Measurements from ENCODE around the gene STPG1. TPM values are rescaled to one million over a fixed set of nuclear protein-coding genes. Genes with fewer than 3 reads are reported as not detected.

The STPG1 gene
- polyA plus RNA-seq, 1 donor (not counting 4 experiments of a cell fraction or from before 2014, with no cell fraction given) = 16.6 TPM

GRCh38 chr1:24321697-24322469 lies 91.7 kb downstream of the STPG1 start:
- FAIRE-seq (peak; percentile 91), DNase-seq (ENCODE audit: low read depth, low spot score) (peak; percentile 50)
- Histone ChIP-seq H3K27me3 (ENCODE audit: control insufficient read depth, extremely low read depth, insufficient read depth, low read length) (peaks cover 7% of the 10 kb centered on the region), H3K9me1 (ENCODE audit: control insufficient read depth, extremely low read depth, insufficient read depth, low read length) (peaks cover 3% of the 10 kb centered on the region), H3K9ac (ENCODE audit: control insufficient read depth, extremely low read depth, insufficient read depth, low read length) (peak overlapping the region; percentile 96), H3K4me1 (ENCODE audit: control insufficient read depth, extremely low read depth, insufficient read depth, low read length) (peaks cover 60% of the 10 kb centered on the region), H3K9me3 (ENCODE audit: control insufficient read depth, low read depth, low read length) (no peaks in the 10 kb centered on the region), H3K36me3 (ENCODE audit: control insufficient read depth in 2 of 2, extremely low read depth in 1 of 2, insufficient read depth in 2 of 2, low read length in 2 of 2) (no peaks in the 10 kb centered on the region), H3K27ac (ENCODE audit: control insufficient read depth, insufficient read depth, low read length) (peak overlapping the region; percentile 96), H2AFZ (ENCODE audit: control insufficient read depth, low read length) (no peak overlapping the region), H3K4me3 (ENCODE audit: control insufficient read depth in 2 of 3, extremely low read depth in 1 of 3, insufficient read depth in 2 of 3, low read depth in 1 of 3, low read length in 3 of 3) (peak overlapping the region; percentile 13 to 54 (median 50)), H3K79me2 (ENCODE audit: control insufficient read depth, insufficient read depth, low read length) (no peaks in the 10 kb centered on the region), H3K4me2 (ENCODE audit: control insufficient read depth, extremely low read depth, insufficient read depth, low read depth, low read length) (peak overlapping the region; percentile 88), H4K20me1 (ENCODE audit: control insufficient read depth, extremely low read depth, insufficient read depth, low read length) (no peaks in the 10 kb centered on the region)
- TF ChIP-seq EZH2 (IDR thresholded peaks at IDR 0.05; ENCODE audit: low read length) (no peak), CTCF (optimal IDR thresholded peaks at IDR 0.05 in 1 of 3, IDR thresholded peaks at IDR 0.05 in 1 of 3, conservative IDR thresholded peaks at IDR 0.05 in 1 of 3; ENCODE audit: extremely low read depth in 1 of 3, insufficient read depth in 2 of 3, low read length in 3 of 3) (no peak)
- dilution Hi-C loops (cut with MboI; ENCODE audit: extremely low pct_ligation_motif_present, low sequenced_read_pairs) = no loop called here

- Histone ChIP-seq H3K27ac (ENCODE audit: control insufficient read depth, insufficient read depth, low read length) (peak overlapping the region; percentile 96), H4K20me1 (ENCODE audit: control insufficient read depth, extremely low read depth, insufficient read depth, low read length) (no peaks in the 10 kb centered on the region), H3K9me3 (ENCODE audit: control insufficient read depth, low read depth, low read length) (no peaks in the 10 kb centered on the region), H2AFZ (ENCODE audit: control insufficient read depth, low read length) (no peak overlapping the region), H3K4me3 (ENCODE audit: control insufficient read depth in 2 of 3, extremely low read depth in 1 of 3, insufficient read depth in 2 of 3, low read depth in 1 of 3, low read length in 3 of 3) (peak overlapping the region in 2 of 3 experiments; percentile 50 to 54), H3K79me2 (ENCODE audit: control insufficient read depth, insufficient read depth, low read length) (no peaks in the 10 kb centered on the region), H3K4me2 (ENCODE audit: control insufficient read depth, extremely low read depth, insufficient read depth, low read depth, low read length) (peak overlapping the region; percentile 88), H3K9me1 (ENCODE audit: control insufficient read depth, extremely low read depth, insufficient read depth, low read length) (peaks cover 3% of the 10 kb centered on the region), H3K27me3 (ENCODE audit: control insufficient read depth, extremely low read depth, insufficient read depth, low read length) (peaks cover 7% of the 10 kb centered on the region), H3K4me1 (ENCODE audit: control insufficient read depth, extremely low read depth, insufficient read depth, low read length) (peaks cover 67% of the 10 kb centered on the region), H3K9ac (ENCODE audit: control insufficient read depth, extremely low read depth, insufficient read depth, low read length) (peak overlapping the region; percentile 96), H3K36me3 (ENCODE audit: control insufficient read depth in 2 of 2, extremely low read depth in 1 of 2, insufficient read depth in 2 of 2, low read length in 2 of 2) (no peaks in the 10 kb centered on the region)
- dilution Hi-C loops (cut with MboI; ENCODE audit: extremely low pct_ligation_motif_present, low sequenced_read_pairs) = no loop called here
- no peak for TF ChIP-seq CTCF (optimal IDR thresholded peaks at IDR 0.05 in 1 of 3, IDR thresholded peaks at IDR 0.05 in 1 of 3, conservative IDR thresholded peaks at IDR 0.05 in 1 of 3; ENCODE audit: extremely low read depth in 1 of 3, insufficient read depth in 2 of 3, low read length in 3 of 3)
- no peak for TF ChIP-seq EZH2 (IDR thresholded peaks at IDR 0.05; ENCODE audit: low read length)
- no peak for DNase-seq (ENCODE audit: low read depth, low spot score)
- no peak for FAIRE-seq
Observed at GRCh38 chr1:24321126-24321525, 92.5 kb downstream of the STPG1 start.
